Liver (tissue), 3 donors: Measurements from ENCODE around the gene MEG3.

Experiments used
- JUND ChIP-seq, 2 donors: IDR thresholded peaks; 2 replicates each; pipeline ENCODE4 v1.6.1; 2016; ENCODE audit warnings: antibody characterized with exemption in 2 of 2
- RAD21 ChIP-seq, 2 donors: IDR thresholded peaks; 2 replicates each; pipeline ENCODE4 v1.6.1; 2016; ENCODE audit warnings: antibody characterized with exemption in 2 of 2, mild to moderate bottlenecking in 2 of 2
- SP1 ChIP-seq: IDR thresholded peaks from 2 replicates; pipeline ENCODE4 v1.6.1; 2018; ENCODE audit warnings: antibody characterized with exemption, mild to moderate bottlenecking
- TAF1 ChIP-seq: conservative IDR thresholded peaks from 2 replicates; pipeline ENCODE4 v1.6.1; 2016; ENCODE audit warnings: antibody characterized with exemption, mild to moderate bottlenecking
- YY1 ChIP-seq: IDR thresholded peaks from 2 replicates; pipeline ENCODE4 v1.6.1; 2016; ENCODE audit warnings: antibody characterized with exemption, mild to moderate bottlenecking
- ZBTB33 ChIP-seq: IDR thresholded peaks from 2 replicates; pipeline ENCODE4 v1.6.1; 2016; ENCODE audit warnings: antibody characterized with exemption
- TF ChIP-seq, protein P1 (sequence below): fragments of 150-350 bp; IDR thresholded peaks from 2 replicates; pipeline ENCODE4 v1.5.1; 2017; ENCODE audit warnings: improper control_type of control experiment, low read depth, low read length; ENCODE audit not compliant: missing input control
- donor health status: healthy.
- donor health status: healthy.

- TF ChIP-seq, protein P1, sequence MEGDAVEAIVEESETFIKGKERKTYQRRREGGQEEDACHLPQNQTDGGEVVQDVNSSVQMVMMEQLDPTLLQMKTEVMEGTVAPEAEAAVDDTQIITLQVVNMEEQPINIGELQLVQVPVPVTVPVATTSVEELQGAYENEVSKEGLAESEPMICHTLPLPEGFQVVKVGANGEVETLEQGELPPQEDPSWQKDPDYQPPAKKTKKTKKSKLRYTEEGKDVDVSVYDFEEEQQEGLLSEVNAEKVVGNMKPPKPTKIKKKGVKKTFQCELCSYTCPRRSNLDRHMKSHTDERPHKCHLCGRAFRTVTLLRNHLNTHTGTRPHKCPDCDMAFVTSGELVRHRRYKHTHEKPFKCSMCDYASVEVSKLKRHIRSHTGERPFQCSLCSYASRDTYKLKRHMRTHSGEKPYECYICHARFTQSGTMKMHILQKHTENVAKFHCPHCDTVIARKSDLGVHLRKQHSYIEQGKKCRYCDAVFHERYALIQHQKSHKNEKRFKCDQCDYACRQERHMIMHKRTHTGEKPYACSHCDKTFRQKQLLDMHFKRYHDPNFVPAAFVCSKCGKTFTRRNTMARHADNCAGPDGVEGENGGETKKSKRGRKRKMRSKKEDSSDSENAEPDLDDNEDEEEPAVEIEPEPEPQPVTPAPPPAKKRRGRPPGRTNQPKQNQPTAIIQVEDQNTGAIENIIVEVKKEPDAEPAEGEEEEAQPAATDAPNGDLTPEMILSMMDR: no peak
- TF ChIP-seq TAF1 (no peak), RAD21 (IDR thresholded peaks at IDR 0.05) (no peak), SP1 (no peak), JUND (IDR thresholded peaks at IDR 0.05) (no peak), YY1 (no peak), ZBTB33 (no peak)
These were observed 81.3 kb downstream of the MEG3 start for GRCh38 chr14:100907240-100907639.
